C4-2B (cell line): ENCODE measurements around the gene OR2B2.

Source experiments
- CTCF ChIP-seq: fragments of 450-650 bp; conservative IDR thresholded peaks from 2 replicates; pipeline ENCODE4 v1.5.1; 2017; ENCODE audit warnings: mild to moderate bottlenecking
- ZFX ChIP-seq: fragments of 450-650 bp; IDR thresholded peaks from 2 replicates; pipeline ENCODE4 v1.6.1; 2017

GRCh38 chr6:27957516-27957915 lies 45.3 kb upstream of the OR2B2 start:
- no peak for TF ChIP-seq CTCF
- TF ChIP-seq ZFX: no peak
